Gastroesophageal sphincter (tissue), 4 donors: ENCODE data around the gene SLC22A15. TPM values are rescaled to one million over a fixed set of nuclear protein-coding genes. Genes with fewer than 3 reads are reported as not detected.

ENCODE experiments used
- ATAC-seq: fragments of 150-250 bp; one replicate; pipeline ENCODE4 v1.9.1; 2016; ENCODE audit warnings: mild to moderate bottlenecking, moderate library complexity
- H3K27ac ChIP-seq, 4 donors: fragments of 200-600 bp; sonication (generic) in 3 of 4; 1 replicate in 3 of 4; 2 replicates in 1 of 4; pipeline ENCODE4 v1.5.1; 2016 to 2019
- H3K27me3 ChIP-seq: fragments of 200-600 bp; sonication (generic); one replicate; pipeline ENCODE4 v1.5.1; 2019
- H3K36me3 ChIP-seq, 2 donors: fragments of 200-600 bp; sonication (generic); one replicate each; pipeline ENCODE4 v1.5.1; 2019; ENCODE audit warnings: control low read depth in 1 of 2
- H3K4me1 ChIP-seq, 3 donors: fragments of 200-600 bp; sonication (generic); 1 replicate in 2 of 3; 2 replicates in 1 of 3; pipeline ENCODE4 v1.5.1; 2016 to 2019; ENCODE audit warnings: control low read depth in 2 of 3
- H3K4me3 ChIP-seq, 2 donors: fragments of 200-600 bp; sonication (generic); one replicate each; pipeline ENCODE4 v1.5.1; 2019; ENCODE audit warnings: mild to moderate bottlenecking in 1 of 2, moderate library complexity in 1 of 2
- H3K9me3 ChIP-seq, 3 donors: fragments of 200-600 bp; sonication (generic); one replicate each; pipeline ENCODE4 v1.5.1; 2017 to 2019; ENCODE audit warnings: control low read depth in 2 of 3
- EP300 ChIP-seq: sonication (generic); formaldehyde crosslinking; IDR thresholded peaks from one replicate; pipeline ENCODE4 v1.6.1; 2017; ENCODE audit warnings: antibody characterized with exemption, mild to moderate bottlenecking
- POLR2A ChIP-seq, 2 donors: fragments of 450-650 bp; IDR thresholded peaks; one replicate each; pipeline ENCODE4 v1.6.1; 2017; ENCODE audit warnings: antibody characterized with exemption in 2 of 2, mild to moderate bottlenecking in 2 of 2, moderate library complexity in 1 of 2
- POLR2AphosphoS5 ChIP-seq: sonication (generic); formaldehyde crosslinking; IDR thresholded peaks from one replicate; pipeline ENCODE4 v1.6.1; 2017; ENCODE audit warnings: antibody characterized with exemption
- WGBS, 2 donors: methylation state at CpG; one replicate each; pipeline ENCODE4 v1.1.5; 2018; ENCODE audit warnings: low coverage in 1 of 2; 5-methylcytosine and 5-hydroxymethylcytosine counted together
- total RNA-seq, 4 donors: library from RNA; depleted of rRNA; stranded (reverse); fragments of >200 nt; gene quantifications; one replicate each; pipeline ENCODE4 v1.1.0, GENCODE V29; 2016
- TF ChIP-seq, protein P1 (sequence below), 4 experiments: fragments of 200-600 bp in 2 of 4; fragments of 450-650 bp in 2 of 4; sonication (generic) in 1 of 4; IDR thresholded peaks; one replicate each; pipeline ENCODE4 v1.5.1; 2017 to 2019; ENCODE audit warnings: antibody characterized with exemption in 4 of 4, mild to moderate bottlenecking in 2 of 4, moderate library complexity in 2 of 4

The SLC22A15 gene
- total RNA-seq, 4 donors from 2014 or later: 2.3 to 6.5 (median 4.1) TPM

DNA sequence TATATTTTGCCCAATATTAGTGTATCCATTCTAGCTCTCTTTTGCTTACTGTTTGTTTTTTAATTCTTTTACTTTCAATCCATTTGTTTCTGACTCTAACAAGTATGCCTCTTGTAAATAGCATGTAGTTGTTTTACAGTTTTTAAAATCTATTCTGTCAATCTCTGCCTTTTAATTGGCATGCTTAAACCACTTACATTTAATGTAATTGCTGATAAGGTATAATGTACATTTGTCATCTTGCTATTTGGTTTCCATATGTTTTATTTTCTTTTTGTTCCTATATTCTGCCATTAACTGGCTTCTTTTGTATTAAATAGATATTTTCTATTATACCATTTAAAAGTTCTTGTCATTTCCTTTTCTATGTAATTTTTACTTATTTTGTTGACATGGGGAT, 118.7 kb downstream of the SLC22A15 start:
- Histone ChIP-seq H3K27ac (no peak overlapping the region), H3K4me3 (no peak overlapping the region), H3K4me1 (no peaks in the 10 kb centered on the region), H3K27me3 (no peaks in the 10 kb centered on the region), H3K36me3 (no peaks in the 10 kb centered on the region), H3K9me3 (peaks cover 0 to 40% (median 3%) of the 10 kb centered on the region in 3 donors)
- no peak for ATAC-seq
- TF ChIP-seq, protein P1, sequence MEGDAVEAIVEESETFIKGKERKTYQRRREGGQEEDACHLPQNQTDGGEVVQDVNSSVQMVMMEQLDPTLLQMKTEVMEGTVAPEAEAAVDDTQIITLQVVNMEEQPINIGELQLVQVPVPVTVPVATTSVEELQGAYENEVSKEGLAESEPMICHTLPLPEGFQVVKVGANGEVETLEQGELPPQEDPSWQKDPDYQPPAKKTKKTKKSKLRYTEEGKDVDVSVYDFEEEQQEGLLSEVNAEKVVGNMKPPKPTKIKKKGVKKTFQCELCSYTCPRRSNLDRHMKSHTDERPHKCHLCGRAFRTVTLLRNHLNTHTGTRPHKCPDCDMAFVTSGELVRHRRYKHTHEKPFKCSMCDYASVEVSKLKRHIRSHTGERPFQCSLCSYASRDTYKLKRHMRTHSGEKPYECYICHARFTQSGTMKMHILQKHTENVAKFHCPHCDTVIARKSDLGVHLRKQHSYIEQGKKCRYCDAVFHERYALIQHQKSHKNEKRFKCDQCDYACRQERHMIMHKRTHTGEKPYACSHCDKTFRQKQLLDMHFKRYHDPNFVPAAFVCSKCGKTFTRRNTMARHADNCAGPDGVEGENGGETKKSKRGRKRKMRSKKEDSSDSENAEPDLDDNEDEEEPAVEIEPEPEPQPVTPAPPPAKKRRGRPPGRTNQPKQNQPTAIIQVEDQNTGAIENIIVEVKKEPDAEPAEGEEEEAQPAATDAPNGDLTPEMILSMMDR (IDR thresholded peaks at IDR 0.05): no peak
- TF ChIP-seq EP300 (no peak), POLR2AphosphoS5 (no peak), POLR2A (IDR thresholded peaks at IDR 0.05) (no peak)

DNA sequence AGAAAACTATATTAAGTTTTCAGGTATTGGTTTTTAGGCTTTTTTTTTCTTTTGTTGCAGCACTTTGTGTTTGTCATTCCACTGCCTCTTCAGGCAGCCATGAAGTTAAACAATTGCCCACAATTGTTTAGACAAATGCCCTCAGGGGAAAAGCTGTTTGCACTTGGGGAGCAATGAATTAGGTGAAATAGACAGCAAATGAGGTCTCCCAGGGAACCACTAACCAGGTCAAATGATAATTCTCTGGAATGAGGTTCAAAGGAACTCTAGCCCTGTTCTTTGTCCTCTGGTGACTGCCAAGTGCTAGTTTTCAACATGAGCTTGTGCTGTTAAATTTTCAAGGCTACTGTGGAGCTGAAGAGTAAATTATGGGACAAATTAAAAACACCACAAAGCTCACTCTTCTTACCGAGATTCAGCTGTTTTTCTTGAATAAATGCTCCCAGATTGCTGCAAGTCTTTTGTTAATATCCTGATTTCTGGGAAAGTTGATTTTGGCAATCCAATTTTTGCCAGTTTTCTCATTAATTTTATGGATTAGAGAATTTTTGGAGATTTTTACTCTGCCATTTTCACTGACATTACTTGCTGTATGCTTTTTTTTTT, 119.8 kb downstream of the SLC22A15 start:
- TF ChIP-seq EP300: no peak
- TF ChIP-seq POLR2A (IDR thresholded peaks at IDR 0.05): no peak
- H3K4me3 ChIP-seq: no peak overlapping the region
- H3K9me3 ChIP-seq: peaks cover 0 to 32% (median 3%) of the 10 kb centered on the region in 3 donors
- H3K36me3 ChIP-seq: no peaks in the 10 kb centered on the region
- no peaks in the 10 kb centered on the region for H3K4me1 ChIP-seq
- no peak overlapping the region for H3K27ac ChIP-seq
- no peak for ATAC-seq
- 81 to 91% methylated on average over 1 of the region's 1 CpG for WGBS, 2 donors
- no peaks in the 10 kb centered on the region for H3K27me3 ChIP-seq

DNA sequence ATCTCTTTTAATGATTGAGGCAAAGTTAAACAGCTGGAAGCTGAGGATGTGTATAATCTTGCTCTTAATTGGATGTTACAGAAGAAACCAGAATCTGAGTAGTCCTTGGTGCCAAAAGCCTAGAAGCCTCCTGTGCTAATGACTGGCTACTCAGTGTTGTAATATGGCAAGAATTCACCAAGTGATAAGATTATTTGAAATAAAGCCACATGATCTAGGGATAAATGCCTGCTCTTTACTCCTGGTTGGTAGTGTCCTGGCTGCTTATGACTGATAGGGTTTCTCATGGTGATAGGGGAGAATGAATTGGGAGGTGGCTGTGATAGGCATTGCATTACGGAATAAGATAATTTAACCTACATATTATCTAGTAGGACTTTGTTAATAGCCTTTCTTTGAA, 121.3 kb downstream of the SLC22A15 start:
- no peaks in the 10 kb centered on the region for H3K4me1 ChIP-seq
- TF ChIP-seq, protein P1 (IDR thresholded peaks at IDR 0.05): no peak
- TF ChIP-seq POLR2AphosphoS5: no peak
- TF ChIP-seq EP300: no peak
- no peak for TF ChIP-seq POLR2A (IDR thresholded peaks at IDR 0.05)
- H3K9me3 ChIP-seq: peaks cover 0 to 17% (median 3%) of the 10 kb centered on the region in 3 donors
- no peak overlapping the region for H3K4me3 ChIP-seq
- 76 to 100% methylated on average over 1 of the region's 1 CpG for WGBS, 2 donors
- ATAC-seq: no peak
- H3K27me3 ChIP-seq: no peaks in the 10 kb centered on the region
- no peak overlapping the region for H3K27ac ChIP-seq
- H3K36me3 ChIP-seq: no peaks in the 10 kb centered on the region

DNA sequence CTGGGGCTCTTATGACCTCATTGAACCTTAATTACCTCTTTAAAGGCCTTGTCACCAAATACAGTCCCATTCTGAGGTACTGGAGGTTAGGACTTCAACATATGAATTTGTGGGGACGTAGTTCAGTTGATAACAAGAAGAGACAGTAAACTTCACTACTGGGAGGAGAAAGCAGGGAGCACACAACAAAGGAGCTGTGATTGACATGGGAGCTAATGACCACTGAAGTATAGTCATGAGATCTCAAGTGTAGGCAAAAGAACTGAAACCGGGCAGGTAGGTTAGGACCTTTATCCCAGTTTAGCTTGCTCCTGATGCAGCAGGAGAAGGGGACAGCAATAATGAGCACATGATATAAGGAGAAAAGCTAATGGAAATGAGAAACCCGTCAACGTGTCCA, 123.1 kb downstream of the SLC22A15 start:
- H3K9me3 ChIP-seq: peaks cover 0 to 15% (median 3%) of the 10 kb centered on the region in 3 donors
- H3K27ac ChIP-seq: no peak overlapping the region
- H3K36me3 ChIP-seq: no peaks in the 10 kb centered on the region
- no peak for ATAC-seq
- 89 to 96% methylated on average over 3 to 4 of the region's 4 CpGs for WGBS, 2 donors
- TF ChIP-seq, protein P1 (IDR thresholded peaks at IDR 0.05): no peak
- no peak for TF ChIP-seq POLR2AphosphoS5
- TF ChIP-seq EP300: no peak
- TF ChIP-seq POLR2A (IDR thresholded peaks at IDR 0.05): no peak
- no peaks in the 10 kb centered on the region for H3K4me1 ChIP-seq
- H3K4me3 ChIP-seq: no peak overlapping the region
- no peaks in the 10 kb centered on the region for H3K27me3 ChIP-seq

DNA sequence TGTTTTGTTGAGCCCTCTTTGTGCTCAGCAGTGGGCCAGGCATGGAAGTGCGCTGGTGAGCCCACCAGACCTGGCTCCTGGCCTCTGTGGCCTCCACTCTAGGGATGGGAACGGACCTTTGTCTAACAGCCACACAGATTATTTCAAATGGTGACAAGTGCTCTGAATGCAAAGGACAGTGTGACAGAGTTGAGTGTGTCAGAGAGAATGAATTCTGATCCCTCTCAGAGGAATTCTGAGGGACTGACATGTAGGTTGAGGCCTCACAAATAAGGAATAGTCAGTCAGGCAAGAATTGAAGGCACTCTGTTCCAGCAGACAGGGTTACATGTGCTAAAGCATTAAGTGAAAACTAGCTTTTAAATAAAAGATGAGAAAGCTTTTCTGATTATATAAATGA, 123.6 kb downstream of the SLC22A15 start:
- no peak overlapping the region for H3K4me3 ChIP-seq
- no peaks in the 10 kb centered on the region for H3K4me1 ChIP-seq
- H3K27me3 ChIP-seq: no peaks in the 10 kb centered on the region
- no peaks in the 10 kb centered on the region for H3K36me3 ChIP-seq
- TF ChIP-seq POLR2A (IDR thresholded peaks at IDR 0.05) (no peak), EP300 (no peak), POLR2AphosphoS5 (no peak)
- TF ChIP-seq, protein P1 (IDR thresholded peaks at IDR 0.05): no peak
- 95 to 100% methylated on average over 1 to 2 of the region's 2 CpGs for WGBS, 2 donors
- no peak for ATAC-seq
- peaks cover 0 to 15% (median 3%) of the 10 kb centered on the region in 3 donors for H3K9me3 ChIP-seq
- H3K27ac ChIP-seq: no peak overlapping the region
